Endothelial cell of umbilical vein (primary cell): ENCODE measurements around the gene MAP7D3.

Experiments
- CTCF ChIP-seq, 2 donors: IDR thresholded peaks; 1 replicate in 1 of 2; 2 replicates in 1 of 2; pipeline ENCODE4 v1.5.1; 2011; ENCODE audit warnings: low read length in 2 of 2, mild to moderate bottlenecking in 2 of 2, moderate library complexity in 2 of 2, control low read depth in 1 of 2, inconsistent platforms in 1 of 2, low read depth in 1 of 2; ENCODE audit not compliant: insufficient read depth in 1 of 2; ENCODE audit errors: extremely low read depth in 1 of 2
- EZH2 ChIP-seq: IDR thresholded peaks from 2 replicates; pipeline ENCODE4 v1.6.1; 2012; ENCODE audit warnings: borderline replicate concordance, low read depth, mild to moderate bottlenecking, moderate library complexity, low read length, inconsistent platforms; ENCODE audit not compliant: severe bottlenecking
- FOS ChIP-seq: IDR thresholded peaks from 2 replicates; pipeline ENCODE4 v1.6.1; 2011; ENCODE audit warnings: mild to moderate bottlenecking, low read length, moderate library complexity, borderline replicate concordance; ENCODE audit not compliant: insufficient read depth
- GATA2 ChIP-seq: IDR thresholded peaks from 2 replicates; pipeline ENCODE4 v1.7.0; 2011; ENCODE audit warnings: low read depth, mild to moderate bottlenecking, moderate library complexity, mixed read lengths, low read length; ENCODE audit not compliant: insufficient read length, insufficient read depth
- JUN ChIP-seq: IDR thresholded peaks from 2 replicates; pipeline ENCODE4 v1.6.1; 2011; ENCODE audit warnings: borderline replicate concordance, low read depth; ENCODE audit not compliant: insufficient read length, insufficient read depth
- MAX ChIP-seq: IDR thresholded peaks from 2 replicates; pipeline ENCODE4 v1.6.1; 2011; ENCODE audit not compliant: insufficient read depth, insufficient read length
- MYC ChIP-seq: IDR thresholded peaks from one replicate; pipeline ENCODE4 v1.6.1; 2011; ENCODE audit warnings: mild to moderate bottlenecking, low read depth, low read length
- POLR2A ChIP-seq: IDR thresholded peaks from 2 replicates; pipeline ENCODE4 v1.6.1; 2012; ENCODE audit warnings: low read depth, mild to moderate bottlenecking, control low read depth, low read length
- POLR2AphosphoS5 ChIP-seq: IDR thresholded peaks from 2 replicates; pipeline ENCODE4 v1.6.1; 2012; ENCODE audit warnings: low read depth, mild to moderate bottlenecking, control low read depth, low read length, moderate library complexity; ENCODE audit not compliant: insufficient read depth

GRCh38 chrX:136262812-136263315 lies 11.7 kb upstream of the MAP7D3 start:
- TF ChIP-seq CTCF (IDR thresholded peaks at IDR 0.05; ENCODE audit: extremely low read depth in 1 of 2, insufficient read depth in 1 of 2, low read depth in 1 of 2, low read length in 2 of 2) (no peak), POLR2AphosphoS5 (no peak), POLR2A (no peak), JUN (no peak), EZH2 (no peak), MAX (no peak), FOS (no peak), MYC (no peak), GATA2 (no peak)
